Mononuclear cell (primary cell): ENCODE data around the gene PARL. TPM values are rescaled to one million over a fixed set of nuclear protein-coding genes. Genes with fewer than 3 reads are reported as not detected.
"Not testable (repeated sequence)": the region's sequence is repeated elsewhere in the genome, so short reads cannot be mapped to it uniquely, and the experiment has no call there.

Experiments used
- H3K27me3 ChIP-seq: 2 replicates; pipeline ENCODE4 v1.6.0; 2011; ENCODE audit warnings: low read length, control low read depth; ENCODE audit not compliant: insufficient read depth
- H3K4me1 ChIP-seq: 2 replicates; pipeline ENCODE4 v1.5.1; 2011; ENCODE audit warnings: mild to moderate bottlenecking, low read length, control low read depth; ENCODE audit not compliant: insufficient read depth
- H3K4me3 ChIP-seq: 2 replicates; pipeline ENCODE4 v1.5.1; 2011; ENCODE audit warnings: mild to moderate bottlenecking, low read length, moderate library complexity
- H3K9me3 ChIP-seq: 2 replicates; pipeline ENCODE4 v1.5.1; 2011; ENCODE audit warnings: low read depth, mild to moderate bottlenecking, control low read depth, low read length
- total RNA-seq: library from RNA; depleted of rRNA; stranded (reverse); fragments of >200 nt; gene quantifications from one replicate; pipeline ENCODE4 v1.2.3, GENCODE V29; 2012

Gene PARL
- total RNA-seq, 1 donor = 41.1 TPM

DNA sequence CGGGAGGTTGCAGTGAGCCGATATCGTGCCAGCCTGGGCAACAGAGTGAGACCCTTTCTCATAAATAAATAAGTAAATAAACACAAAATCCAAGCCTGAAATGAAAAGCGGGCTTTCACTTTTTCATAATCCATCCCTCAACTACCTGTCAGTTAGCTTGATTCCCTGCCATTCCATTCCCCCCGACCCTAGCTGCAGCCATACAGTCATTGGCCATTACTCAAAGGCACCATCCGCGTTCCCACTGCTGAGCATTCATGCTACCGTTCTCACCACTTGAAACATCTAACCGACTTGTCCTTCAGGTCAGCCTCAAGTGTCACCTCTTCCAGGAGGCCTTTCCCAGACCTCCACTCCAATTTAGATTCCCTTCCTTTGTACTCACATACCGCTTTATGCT, 1.1 kb upstream of the PARL start:
- Histone ChIP-seq H3K27me3 (no peaks in the 10 kb centered on the region), H3K4me1 (peaks cover 33% of the 10 kb centered on the region), H3K4me3 (no peak overlapping the region), H3K9me3 (no peaks in the 10 kb centered on the region)

DNA sequence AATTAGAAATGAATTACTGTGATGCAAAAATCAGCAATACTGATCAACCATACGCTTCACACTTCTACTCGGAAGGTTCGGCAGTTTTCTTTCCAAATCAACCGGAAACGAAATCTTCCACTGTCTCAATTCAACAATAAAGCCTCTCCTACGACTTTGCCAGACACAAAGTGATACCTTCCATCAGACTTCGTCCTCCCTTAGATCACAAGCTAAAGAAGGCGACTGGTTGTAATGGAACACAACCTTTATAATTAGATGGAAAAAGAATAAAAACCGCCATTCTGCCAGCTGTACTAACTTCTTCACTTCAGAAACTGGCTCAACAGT, 618 bp downstream of the PARL start:
- H3K4me3 ChIP-seq = peak overlapping the region; percentile 82
- H3K27me3 ChIP-seq = no peaks in the 10 kb centered on the region
- peaks cover 50% of the 10 kb centered on the region for H3K4me1 ChIP-seq
- no peaks in the 10 kb centered on the region for H3K9me3 ChIP-seq

DNA sequence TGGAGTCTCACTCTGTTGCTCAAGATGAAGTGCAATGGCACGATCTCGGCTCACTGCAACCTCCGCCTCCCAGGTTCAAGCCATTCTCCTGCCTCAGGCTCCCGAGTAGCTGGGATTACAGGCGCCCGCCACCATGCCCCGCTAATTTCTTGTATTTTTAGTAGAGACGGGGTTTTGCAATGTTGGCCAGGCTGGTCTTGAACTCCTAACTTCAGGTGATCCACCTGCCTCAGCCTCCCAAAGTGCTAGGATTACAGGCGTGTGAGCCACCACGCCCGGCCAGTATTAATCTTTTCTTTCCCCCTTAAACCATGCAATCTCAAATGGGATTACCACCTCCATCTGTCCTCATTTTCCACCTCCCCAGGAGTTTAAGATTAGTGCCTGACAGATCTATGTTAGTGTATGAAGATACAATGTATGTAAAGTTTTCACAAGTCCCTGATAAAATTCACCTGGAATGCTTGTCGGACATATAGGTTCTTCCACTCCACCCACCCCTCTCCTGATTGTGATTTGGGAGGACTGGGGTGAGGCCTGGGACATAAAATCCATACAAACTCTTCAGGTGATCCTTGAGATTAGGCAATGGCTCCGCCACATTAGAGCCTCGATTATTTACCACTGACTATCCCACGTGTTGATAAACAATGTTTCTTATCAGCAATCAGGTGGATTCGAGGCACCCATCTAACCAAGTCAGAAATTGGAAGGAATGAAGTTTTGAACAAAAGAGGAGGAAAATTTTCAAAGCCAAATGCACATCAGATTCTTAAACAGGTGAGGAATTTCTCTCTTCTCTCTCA, 1.2 kb downstream of the PARL start:
- H3K9me3 ChIP-seq = no peaks in the 10 kb centered on the region
- H3K4me3 ChIP-seq = peak overlapping the region; percentile 82
- no peaks in the 10 kb centered on the region for H3K27me3 ChIP-seq
- H3K4me1 ChIP-seq = peaks cover 56% of the 10 kb centered on the region

DNA sequence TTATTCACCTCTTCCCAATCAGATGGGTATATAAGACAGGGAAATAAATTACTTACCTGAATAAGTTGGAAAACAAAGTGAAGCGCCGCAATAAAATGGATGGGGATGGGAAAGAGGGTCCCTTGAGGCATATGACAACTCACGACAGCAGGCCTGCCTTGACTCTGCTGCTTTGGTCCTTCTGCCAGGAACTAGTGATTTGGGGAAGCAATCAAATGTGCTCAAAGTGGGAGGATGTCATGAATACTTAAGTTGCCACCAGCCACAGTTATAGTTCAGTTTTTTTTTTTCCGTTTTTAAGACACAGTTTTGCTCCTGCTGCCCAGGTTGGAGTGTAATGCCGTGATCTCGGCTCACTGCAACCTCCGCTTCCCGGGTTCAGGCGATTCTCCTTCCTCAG, 4.6 kb downstream of the PARL start:
- Histone ChIP-seq H3K4me1 (peaks cover 87% of the 10 kb centered on the region), H3K4me3 (no peak overlapping the region), H3K9me3 (no peaks in the 10 kb centered on the region), H3K27me3 (no peaks in the 10 kb centered on the region)

DNA sequence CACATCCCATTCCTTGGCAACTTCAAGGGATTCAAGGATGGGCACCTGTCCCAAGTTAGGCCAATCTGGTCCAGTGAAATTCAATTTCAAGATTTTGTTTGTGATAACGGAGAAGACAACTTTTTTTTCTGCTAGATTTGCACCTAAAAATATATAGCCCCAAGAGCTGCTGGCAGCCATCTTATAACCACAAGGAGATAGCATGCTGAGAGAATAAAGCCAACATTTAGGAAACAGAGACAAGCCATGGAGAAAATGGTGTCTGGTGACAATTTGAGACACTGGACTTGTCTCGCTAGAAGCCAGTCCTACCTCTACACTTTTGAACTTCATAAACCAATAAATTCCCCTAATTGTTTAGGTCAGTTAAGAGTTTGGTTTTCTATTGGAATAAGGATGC, 5.4 kb downstream of the PARL start:
- H3K4me3 ChIP-seq = no peak overlapping the region
- no peaks in the 10 kb centered on the region for H3K9me3 ChIP-seq
- no peaks in the 10 kb centered on the region for H3K27me3 ChIP-seq
- H3K4me1 ChIP-seq = peaks cover 92% of the 10 kb centered on the region

DNA sequence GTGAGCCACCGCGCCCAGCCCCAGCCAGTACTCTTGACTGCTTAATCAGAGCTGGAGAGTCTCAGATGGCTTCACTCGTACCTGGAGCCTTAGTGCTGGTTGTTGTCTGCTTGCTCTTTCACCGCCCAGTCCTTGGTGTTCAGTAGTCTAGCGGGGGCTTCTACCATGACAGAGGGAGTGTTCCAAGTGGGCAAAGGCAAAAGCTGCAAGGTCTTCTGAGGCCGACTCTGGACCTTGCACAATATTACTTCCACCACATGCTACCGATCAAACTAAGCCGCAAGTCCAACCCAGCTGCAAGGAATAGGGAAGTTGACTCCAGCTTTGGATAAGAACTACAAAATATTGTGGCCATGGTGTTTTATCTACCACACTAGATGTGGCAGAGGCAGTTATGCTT, 6.6 kb downstream of the PARL start:
- no peak overlapping the region for H3K4me3 ChIP-seq
- no peaks in the 10 kb centered on the region for H3K27me3 ChIP-seq
- peaks cover 80% of the 10 kb centered on the region for H3K4me1 ChIP-seq
- no peaks in the 10 kb centered on the region for H3K9me3 ChIP-seq

DNA sequence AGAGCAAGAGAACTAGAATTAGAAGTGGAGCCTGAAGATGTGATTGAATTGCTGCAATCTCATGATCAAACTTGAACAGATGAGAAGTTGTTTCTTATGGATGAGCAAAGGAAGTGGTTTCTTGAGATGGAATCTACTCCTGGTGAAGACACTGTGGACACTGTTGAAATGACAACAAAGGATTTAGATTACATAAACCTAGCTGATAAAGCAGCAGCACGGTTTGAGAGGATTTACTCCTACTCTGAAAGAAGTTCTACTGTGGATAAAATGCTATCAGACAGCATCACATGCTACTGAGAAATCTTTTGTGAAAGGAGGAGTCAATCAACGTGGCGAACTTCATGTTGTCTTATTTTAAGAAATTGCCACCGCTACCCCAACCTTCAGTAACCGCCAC, 7.5 kb downstream of the PARL start:
- H3K4me3 ChIP-seq, H3K9me3 ChIP-seq, H3K27me3 ChIP-seq: not testable (repeated sequence)
- H3K4me1 ChIP-seq = peaks cover 74% of the 10 kb centered on the region

DNA sequence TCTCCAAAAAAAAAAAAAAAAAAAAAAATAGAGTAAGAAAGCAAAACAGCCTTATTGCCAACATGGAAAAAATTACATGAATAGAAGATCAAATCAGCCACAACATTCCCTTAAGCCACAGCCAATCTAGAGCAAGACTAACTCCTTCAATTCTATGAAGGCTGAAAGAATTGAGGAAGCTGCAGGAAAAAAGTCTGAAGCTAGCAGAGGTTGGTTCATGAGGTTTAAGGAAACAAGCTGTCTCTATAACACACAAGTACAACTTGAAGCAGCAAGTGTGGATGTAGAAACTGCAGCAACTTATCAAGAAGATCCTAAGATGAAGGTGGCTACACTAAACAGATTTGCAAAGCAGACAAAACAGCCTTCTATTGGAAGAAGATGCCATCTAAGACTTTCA, 9.3 kb downstream of the PARL start:
- Histone ChIP-seq H3K4me1 (peaks cover 63% of the 10 kb centered on the region), H3K27me3 (no peaks in the 10 kb centered on the region), H3K9me3 (no peaks in the 10 kb centered on the region), H3K4me3 (no peak overlapping the region)

DNA sequence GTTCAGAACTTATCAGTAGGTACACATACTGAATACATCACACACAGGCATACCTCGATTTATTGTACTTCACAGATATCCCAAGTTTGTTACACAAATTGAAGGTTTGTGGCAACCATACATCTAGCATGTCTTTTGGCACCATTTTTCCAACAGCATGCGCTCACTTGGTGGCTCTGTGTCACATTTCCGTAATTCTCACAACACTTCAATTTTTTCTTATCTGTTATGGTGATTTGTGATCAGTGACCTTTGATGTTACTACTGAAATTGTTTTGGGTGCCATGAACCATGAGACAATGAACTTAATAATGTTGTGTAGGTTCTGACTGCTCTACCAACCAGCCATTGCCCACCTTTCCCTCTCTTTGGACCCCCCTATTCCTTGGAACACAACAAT, 10.8 kb downstream of the PARL start:
- H3K9me3 ChIP-seq = no peaks in the 10 kb centered on the region
- no peaks in the 10 kb centered on the region for H3K27me3 ChIP-seq
- peaks cover 63% of the 10 kb centered on the region for H3K4me1 ChIP-seq
- no peak overlapping the region for H3K4me3 ChIP-seq

DNA sequence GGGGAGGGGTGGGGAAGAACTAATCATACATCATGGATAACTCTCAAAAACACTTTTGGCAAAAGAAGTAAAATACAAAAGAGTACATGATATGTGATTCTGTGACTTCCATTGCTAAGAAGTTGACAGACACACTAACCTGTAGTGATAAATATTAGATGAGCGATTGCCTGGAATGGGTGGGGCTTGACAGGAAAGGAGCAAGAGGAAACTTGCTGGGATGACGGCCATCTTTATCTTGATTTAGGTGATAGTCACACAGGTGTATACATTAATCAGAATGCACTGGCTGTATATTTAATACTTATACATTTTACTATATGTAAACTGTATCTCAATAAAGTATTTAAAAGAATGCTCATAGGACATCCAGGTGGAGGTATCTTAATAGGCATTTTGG, 13.1 kb downstream of the PARL start:
- Histone ChIP-seq H3K4me3 (no peak overlapping the region), H3K9me3 (no peaks in the 10 kb centered on the region), H3K4me1 (peaks cover 50% of the 10 kb centered on the region), H3K27me3 (no peaks in the 10 kb centered on the region)

DNA sequence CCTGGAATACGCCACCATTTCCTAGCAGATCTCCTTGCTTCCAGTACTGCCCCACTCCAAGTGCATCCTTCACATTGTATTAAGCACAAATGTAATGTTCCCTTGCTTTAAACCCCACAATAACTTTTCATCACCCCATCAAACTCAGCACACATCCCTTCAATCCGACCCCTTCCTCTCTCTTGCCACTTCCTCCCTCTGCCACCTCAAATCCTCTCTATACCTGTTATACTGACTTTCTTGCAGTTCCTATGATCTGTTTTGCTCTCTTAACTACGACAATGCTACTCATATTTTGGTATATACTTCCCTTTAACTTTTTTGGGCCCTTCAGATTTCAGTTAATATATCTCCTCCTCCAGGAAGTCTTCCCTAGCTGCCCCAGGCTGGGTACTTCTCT, 14.1 kb downstream of the PARL start:
- Histone ChIP-seq H3K27me3 (no peaks in the 10 kb centered on the region), H3K4me1 (peaks cover 41% of the 10 kb centered on the region)

DNA sequence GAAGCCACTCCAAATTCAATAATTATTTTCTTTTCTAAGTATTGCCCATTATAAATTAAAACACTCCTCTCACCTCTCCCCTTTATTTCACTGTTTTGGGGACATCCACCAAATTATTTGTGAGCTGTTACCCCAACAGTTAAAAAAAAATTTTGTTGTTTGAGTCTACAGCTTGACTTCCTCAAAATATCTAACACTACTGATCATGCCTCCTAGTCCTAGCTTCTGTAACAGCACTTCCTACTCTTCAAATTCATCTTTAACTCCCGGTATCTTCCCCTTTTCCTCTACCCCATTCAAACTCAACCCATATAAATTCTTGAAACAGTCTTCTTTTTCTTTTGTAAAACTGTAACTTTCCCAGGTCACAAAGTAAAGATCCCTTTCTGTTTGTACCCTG, 15.9 kb downstream of the PARL start:
- H3K27me3 ChIP-seq = no peaks in the 10 kb centered on the region
- no peak overlapping the region for H3K4me3 ChIP-seq
- no peaks in the 10 kb centered on the region for H3K9me3 ChIP-seq
- peaks cover 29% of the 10 kb centered on the region for H3K4me1 ChIP-seq

More for the DNA sequence above, 14.1 kb downstream of the PARL start:
- H3K4me3 ChIP-seq = no peak overlapping the region
- H3K9me3 ChIP-seq = no peaks in the 10 kb centered on the region

DNA sequence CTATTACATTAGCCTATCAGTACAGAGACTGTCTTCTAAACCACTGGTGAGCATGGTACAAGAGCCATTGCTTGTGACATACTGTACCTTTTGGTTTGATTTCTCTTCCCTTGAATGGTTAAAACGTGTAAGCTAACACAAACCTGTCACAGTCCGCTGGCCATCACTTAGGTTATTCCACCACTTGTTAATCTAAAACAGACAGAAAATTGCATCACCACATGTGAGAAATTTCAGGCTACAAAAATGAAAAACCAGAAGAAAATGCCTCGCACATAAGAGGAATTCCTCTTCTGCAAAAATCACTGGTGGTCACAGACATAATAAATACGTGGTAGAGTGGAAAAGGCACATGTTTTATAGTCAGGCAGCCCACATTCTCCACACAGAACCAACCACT, 22.1 kb downstream of the PARL start:
- Histone ChIP-seq H3K27me3 (no peaks in the 10 kb centered on the region), H3K4me3 (no peak overlapping the region), H3K9me3 (no peaks in the 10 kb centered on the region), H3K4me1 (no peaks in the 10 kb centered on the region)

DNA sequence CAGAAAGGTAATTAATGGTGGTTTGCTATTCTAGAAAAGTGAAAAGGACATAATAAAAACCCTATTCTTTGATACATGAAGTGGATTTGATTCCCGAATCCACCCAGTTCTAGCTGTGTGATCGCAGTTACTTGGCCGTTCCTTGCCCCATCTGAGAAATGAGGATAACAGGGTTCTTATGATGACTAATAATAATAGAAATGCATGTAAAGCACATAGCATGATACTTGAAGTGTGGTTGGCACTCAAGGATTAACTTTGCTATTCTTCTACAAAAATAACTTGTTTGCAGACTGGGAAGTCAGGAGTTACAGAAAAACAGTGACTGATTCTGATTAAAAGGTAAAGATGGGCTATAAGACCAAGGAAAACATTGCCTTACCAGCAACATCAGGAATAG, 26.8 kb downstream of the PARL start:
- no peaks in the 10 kb centered on the region for H3K9me3 ChIP-seq
- H3K4me1 ChIP-seq = no peaks in the 10 kb centered on the region
- H3K4me3 ChIP-seq = no peak overlapping the region
- H3K27me3 ChIP-seq = no peaks in the 10 kb centered on the region

DNA sequence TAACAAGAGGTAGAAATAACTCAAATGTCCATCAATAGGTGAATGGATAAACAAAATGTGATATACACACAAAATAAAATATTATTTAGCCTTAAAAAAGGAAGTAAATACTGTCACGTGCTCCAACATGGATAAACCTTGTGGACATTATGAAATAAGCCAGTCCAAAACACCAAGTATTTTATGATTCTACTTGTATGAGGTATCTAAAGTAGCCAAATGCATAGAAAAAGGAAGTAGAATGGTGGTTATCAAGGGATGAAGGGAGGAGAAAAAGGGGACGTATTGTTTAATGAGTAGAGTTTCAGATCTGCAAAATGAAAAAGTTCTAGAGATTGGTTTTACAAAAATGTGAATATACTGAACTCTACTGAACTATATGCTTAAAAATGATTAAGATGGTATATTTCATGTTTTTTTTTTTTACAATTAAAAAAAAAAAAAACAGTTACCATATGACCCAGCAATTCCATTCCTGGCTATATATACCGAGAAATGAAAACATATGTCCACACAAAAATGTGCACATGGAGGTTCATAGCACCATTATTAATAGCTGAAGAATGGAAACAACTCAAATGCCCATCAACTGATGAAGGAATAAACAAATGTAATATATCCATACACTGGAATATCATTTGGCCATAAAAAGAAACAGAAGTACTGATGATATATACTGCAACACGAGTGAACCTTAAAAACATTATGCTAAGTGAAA, 30.2 kb downstream of the PARL start:
- no peaks in the 10 kb centered on the region for H3K27me3 ChIP-seq
- H3K4me3 ChIP-seq = no peak overlapping the region
- no peaks in the 10 kb centered on the region for H3K4me1 ChIP-seq
- H3K9me3 ChIP-seq = no peaks in the 10 kb centered on the region
